Adrenal gland (tissue), 12 donors: ENCODE results near the gene ASAP2. TPM values are rescaled to one million over a fixed set of nuclear protein-coding genes. Genes with fewer than 3 reads are reported as not detected.

Experiments
- DNase-seq, 7 donors: peaks; one replicate each; pipeline ENCODE4 v3.0.0-alpha.2; 2019 to 2020
- H3K27ac ChIP-seq, 5 donors: fragments of 200-600 bp; sonication (generic) in 4 of 5; 1 replicate in 3 of 5; 2 replicates in 2 of 5; pipeline versions ENCODE4 v1.5.1 to v1.8.0; 2016 to 2020; ENCODE audit warnings: mild to moderate bottlenecking in 1 of 5
- H3K27me3 ChIP-seq: fragments of 200-600 bp; 2 replicates; pipeline ENCODE4 v1.8.0; 2021
- H3K36me3 ChIP-seq, 2 donors: fragments of 200-600 bp; replicated peaks in 1 of 2; 1 replicate in 1 of 2; 2 replicates in 1 of 2; pipeline versions ENCODE4 v1.5.1 to v1.8.0; 2018 to 2022
- H3K4me1 ChIP-seq, 2 donors: fragments of 200-600 bp; replicated peaks in 1 of 2; 1 replicate in 1 of 2; 2 replicates in 1 of 2; pipeline versions ENCODE4 v1.5.1 to v1.8.0; 2018 to 2021
- H3K4me3 ChIP-seq, 4 donors: fragments of 200-600 bp; sonication (generic) in 3 of 4; one replicate each; pipeline ENCODE4 v1.5.1; 2016 to 2018
- H3K9me3 ChIP-seq, 3 donors: fragments of 200-600 bp; sonication (generic) in 1 of 3; replicated peaks in 1 of 3; 1 replicate in 2 of 3; 2 replicates in 1 of 3; pipeline versions ENCODE4 v1.5.1 to v1.8.0; 2016 to 2021
- POLR2A ChIP-seq, 2 donors: fragments of 450-650 bp; IDR thresholded peaks; one replicate each; pipeline ENCODE4 v1.6.1; 2017; ENCODE audit warnings: antibody characterized with exemption in 2 of 2, mild to moderate bottlenecking in 2 of 2, moderate library complexity in 1 of 2
- WGBS, 4 donors: extraction: QIAGEN DNeasy Blood & Tissue Kit in 2 of 4; methylation state at CpG; one replicate each; pipeline versions ENCODE4 v1.1.5 to v1.1.7; 2013 to 2017; 5-methylcytosine and 5-hydroxymethylcytosine counted together
- intact Hi-C, 2 donors: fragments of 100-400 bp; cut with DNase I; formaldehyde crosslinking; loops; one replicate each; pipeline versions ENCODE4 v1.14.1 to v1.15.0; 2022 to 2023
- polyA plus RNA-seq, 3 donors: library from polyadenylated mRNA; stranded (reverse); fragments of 200-250 nt in 2 of 3; fragments of 350-450 nt in 1 of 3; fragmentation: Illumina TruSeq in 1 of 3; extraction: RNeasy Lipid Tissue Mini Kit (QIAGEN cat#74804) in 1 of 3; gene quantifications; one replicate each; pipeline ENCODE4 v1.2.3, GENCODE V29; 2013 to 2014
- total RNA-seq, 9 donors: library from RNA; depleted of rRNA in 4 of 9; stranded (reverse); fragments of >200 nt in 4 of 9; fragments of 120-200 nt in 1 of 9; fragmentation: NEBNext Ultra II Directional in 1 of 9; extraction: Animal tissue kit (Norgen Biotek cat#: 25700) in 1 of 9; gene quantifications; one replicate each; pipeline versions ENCODE4 v1.1.0 to v1.2.4, GENCODE V29; 2013 to 2023
- TF ChIP-seq, protein P1 (sequence below), 6 experiments: fragments of 450-650 bp in 4 of 6; fragments of 200-600 bp in 2 of 6; sonication (generic) in 1 of 6; IDR thresholded peaks; 1 replicate in 5 of 6; 2 replicates in 1 of 6; pipeline versions ENCODE4 v1.5.1 to v1.8.0; 2016 to 2021; ENCODE audit warnings: antibody characterized with exemption in 6 of 6, mild to moderate bottlenecking in 2 of 6, moderate library complexity in 1 of 6
- donor health status: healthy with polysubstance abuse.
- donor health status: Bipolar disorder and iron deficiency.
- donor health status: DM: yes; HTN: yes; CAD: no.
- donor health status: DM: no; HTN: no; CAD: no.
- donor health status: DM: no; HTN: no; CAD: no.
- donor health status: DM: yes; HTN: yes; CAD: no.

Gene ASAP2
- total and polyA plus RNA-seq, 12 donors = 5.4 to 12.9 (median 7.7) TPM

DNA sequence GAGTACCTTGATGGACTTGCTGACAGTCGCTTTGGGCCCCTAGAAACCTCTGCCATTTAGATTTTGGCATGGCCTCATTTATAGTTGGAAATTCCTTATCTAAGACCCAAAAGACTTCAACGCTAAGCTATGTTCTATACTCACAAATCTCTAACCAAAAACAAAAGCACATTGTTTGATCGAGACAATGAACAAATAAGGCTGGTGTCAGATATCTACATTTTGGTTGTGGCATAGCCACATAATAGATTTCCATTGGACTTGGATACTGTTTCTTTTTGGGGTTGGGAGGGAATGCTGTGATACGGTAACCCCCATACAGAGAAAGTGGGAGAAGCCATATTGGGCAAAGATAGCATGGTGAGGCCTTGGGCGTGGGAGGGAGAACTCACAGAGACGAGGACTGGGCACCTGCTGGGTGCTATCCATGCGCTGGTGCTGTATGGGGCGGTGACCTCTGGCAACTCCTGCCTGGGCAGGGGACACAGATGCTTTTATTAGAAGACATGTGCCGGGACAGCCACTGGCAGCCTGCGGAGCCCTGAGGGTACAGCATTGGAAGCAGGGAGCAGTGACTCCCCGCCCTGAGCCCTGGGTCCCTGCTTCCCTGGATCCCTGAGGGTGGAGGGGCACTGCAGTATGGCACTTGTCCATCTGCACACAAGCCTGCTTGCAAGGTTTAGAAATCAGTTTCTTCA, 97.1 kb downstream of the ASAP2 start:
- no peaks in the 10 kb centered on the region for H3K4me1 ChIP-seq
- no peak overlapping the region for H3K4me3 ChIP-seq
- no peaks in the 10 kb centered on the region for H3K27me3 ChIP-seq
- no peak for TF ChIP-seq POLR2A (IDR thresholded peaks at IDR 0.05)
- TF ChIP-seq, protein P1, sequence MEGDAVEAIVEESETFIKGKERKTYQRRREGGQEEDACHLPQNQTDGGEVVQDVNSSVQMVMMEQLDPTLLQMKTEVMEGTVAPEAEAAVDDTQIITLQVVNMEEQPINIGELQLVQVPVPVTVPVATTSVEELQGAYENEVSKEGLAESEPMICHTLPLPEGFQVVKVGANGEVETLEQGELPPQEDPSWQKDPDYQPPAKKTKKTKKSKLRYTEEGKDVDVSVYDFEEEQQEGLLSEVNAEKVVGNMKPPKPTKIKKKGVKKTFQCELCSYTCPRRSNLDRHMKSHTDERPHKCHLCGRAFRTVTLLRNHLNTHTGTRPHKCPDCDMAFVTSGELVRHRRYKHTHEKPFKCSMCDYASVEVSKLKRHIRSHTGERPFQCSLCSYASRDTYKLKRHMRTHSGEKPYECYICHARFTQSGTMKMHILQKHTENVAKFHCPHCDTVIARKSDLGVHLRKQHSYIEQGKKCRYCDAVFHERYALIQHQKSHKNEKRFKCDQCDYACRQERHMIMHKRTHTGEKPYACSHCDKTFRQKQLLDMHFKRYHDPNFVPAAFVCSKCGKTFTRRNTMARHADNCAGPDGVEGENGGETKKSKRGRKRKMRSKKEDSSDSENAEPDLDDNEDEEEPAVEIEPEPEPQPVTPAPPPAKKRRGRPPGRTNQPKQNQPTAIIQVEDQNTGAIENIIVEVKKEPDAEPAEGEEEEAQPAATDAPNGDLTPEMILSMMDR (IDR thresholded peaks at IDR 0.05) = no peak
- H3K36me3 ChIP-seq = peaks cover 0 to 5% of the 10 kb centered on the region in 2 donors
- no peak overlapping the region for H3K27ac ChIP-seq
- no peak for DNase-seq
- H3K9me3 ChIP-seq = no peaks in the 10 kb centered on the region
- 93 to 96% (median 94%) methylated on average over 8 to 11 of the region's 11 CpGs for WGBS, 4 donors
- intact Hi-C loops = no loop called here

DNA sequence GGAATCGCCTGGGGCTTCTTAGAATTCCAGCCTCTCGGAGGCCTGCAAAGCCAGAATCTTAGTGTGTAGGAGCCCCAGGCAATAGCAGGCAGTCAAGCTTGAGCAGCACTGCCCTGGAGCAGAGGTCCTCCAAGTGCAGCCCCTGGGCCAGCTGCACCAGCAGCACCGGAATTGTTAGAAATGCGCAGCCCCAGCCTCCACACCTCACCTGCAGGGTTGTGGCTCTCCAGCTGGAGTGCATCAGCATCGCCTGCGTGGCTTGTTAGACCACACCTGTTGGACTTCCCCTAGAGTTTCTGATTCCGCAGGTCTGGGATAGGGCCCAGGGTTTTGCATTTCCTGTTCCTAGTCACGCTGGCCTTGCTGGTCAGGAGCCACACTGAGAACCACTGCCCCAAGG, 100.3 kb downstream of the ASAP2 start:
- Histone ChIP-seq H3K36me3 (no peaks in the 10 kb centered on the region), H3K4me1 (peaks cover 9 to 22% of the 10 kb centered on the region in 2 donors), H3K27me3 (no peaks in the 10 kb centered on the region), H3K9me3 (no peaks in the 10 kb centered on the region), H3K4me3 (no peak overlapping the region), H3K27ac (no peak overlapping the region)
- WGBS, 4 donors = 77 to 83% (median 81%) methylated on average over 4 to 8 of the region's 8 CpGs; no CpG with 5 or more reads in 1 of the 4 donors
- intact Hi-C loops = no loop called here
- no peak for DNase-seq
- no peak for TF ChIP-seq POLR2A (IDR thresholded peaks at IDR 0.05)
- TF ChIP-seq, protein P1 (IDR thresholded peaks at IDR 0.05) = no peak

DNA sequence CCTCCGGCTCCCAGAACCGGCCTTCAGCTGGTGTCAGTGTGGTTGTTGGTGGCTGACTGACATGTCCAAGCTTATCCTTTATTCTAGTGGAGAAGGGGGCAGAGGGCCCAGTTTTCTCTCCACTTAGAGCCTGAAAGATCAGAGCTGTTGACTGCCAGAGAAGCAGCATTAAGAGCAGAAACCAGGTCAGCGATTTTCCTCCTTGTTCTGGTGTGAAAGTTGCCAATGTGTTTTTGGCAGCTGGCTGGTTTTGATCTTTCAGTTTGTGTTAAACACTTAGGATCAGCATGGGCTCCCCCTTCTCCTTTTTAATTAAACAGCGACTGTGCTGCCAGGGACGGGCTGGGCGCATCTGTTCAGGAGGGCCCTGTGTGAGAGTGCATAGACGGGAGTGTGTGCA, 100.9 kb downstream of the ASAP2 start:
- no peaks in the 10 kb centered on the region for H3K9me3 ChIP-seq
- no peaks in the 10 kb centered on the region for H3K27me3 ChIP-seq
- intact Hi-C loops = no loop called here
- DNase-seq = no peak
- TF ChIP-seq, protein P1 (IDR thresholded peaks at IDR 0.05) = no peak
- no peak overlapping the region for H3K4me3 ChIP-seq
- no peaks in the 10 kb centered on the region for H3K36me3 ChIP-seq
- peaks cover 9 to 23% of the 10 kb centered on the region in 2 donors for H3K4me1 ChIP-seq
- no peak overlapping the region for H3K27ac ChIP-seq
- WGBS, 4 donors = 85 to 96% (median 90%) methylated on average over 7 of the region's 7 CpGs

DNA sequence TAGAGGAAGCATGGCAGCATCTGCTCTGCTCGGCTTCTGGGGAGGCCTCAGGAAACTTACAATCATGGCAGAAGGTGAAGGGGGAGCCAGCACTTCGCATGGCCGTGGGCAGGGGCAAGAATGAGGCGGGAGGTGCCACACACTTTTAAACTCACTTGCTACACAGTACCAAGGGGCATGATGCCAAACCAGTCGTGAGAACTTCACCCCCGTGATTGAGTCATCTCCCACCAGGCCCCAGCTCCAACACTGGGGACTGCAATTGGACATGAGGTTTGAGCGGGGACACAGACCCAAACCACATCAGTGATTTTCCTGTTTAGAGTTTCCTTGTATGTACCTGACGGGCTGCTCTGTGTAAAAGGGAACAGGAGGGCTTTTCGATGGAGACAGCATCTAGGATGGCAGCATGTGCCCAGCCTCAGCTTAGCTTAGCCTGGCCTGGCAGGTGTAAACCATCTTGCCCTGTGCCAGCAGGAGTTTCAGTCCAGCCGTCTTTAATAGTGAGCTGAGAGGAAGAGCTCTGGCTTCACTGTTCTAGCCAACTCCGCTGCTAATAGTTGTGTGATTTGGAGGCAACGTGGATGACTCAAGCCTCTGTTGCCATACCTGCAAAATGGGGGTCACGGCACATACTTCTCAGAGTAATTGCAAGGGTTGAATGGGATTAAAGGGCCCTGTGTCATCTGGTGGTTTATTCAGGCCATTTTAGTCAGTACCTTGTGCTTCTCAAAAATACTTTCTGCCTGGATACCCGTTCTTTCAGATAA, 101.8 kb downstream of the ASAP2 start:
- intact Hi-C loops = no loop called here
- TF ChIP-seq POLR2A (IDR thresholded peaks at IDR 0.05) = no peak
- TF ChIP-seq, protein P1 (IDR thresholded peaks at IDR 0.05) = no peak
- no peak overlapping the region for H3K4me3 ChIP-seq
- H3K9me3 ChIP-seq = no peaks in the 10 kb centered on the region
- WGBS, 4 donors = 88 to 92% (median 89%) methylated on average over 13 to 14 of the region's 14 CpGs
- peaks cover 9 to 23% of the 10 kb centered on the region in 2 donors for H3K4me1 ChIP-seq
- no peaks in the 10 kb centered on the region for H3K27me3 ChIP-seq
- H3K27ac ChIP-seq = no peak overlapping the region
- DNase-seq = no peak
- H3K36me3 ChIP-seq = no peaks in the 10 kb centered on the region
